ENCODE data around the gene ENTREP3.
"Not testable (repeated sequence)": the region's sequence is repeated elsewhere in the genome, so short reads cannot be mapped to it uniquely, and the experiment has no call there.

Gene ENTREP3

DNA sequence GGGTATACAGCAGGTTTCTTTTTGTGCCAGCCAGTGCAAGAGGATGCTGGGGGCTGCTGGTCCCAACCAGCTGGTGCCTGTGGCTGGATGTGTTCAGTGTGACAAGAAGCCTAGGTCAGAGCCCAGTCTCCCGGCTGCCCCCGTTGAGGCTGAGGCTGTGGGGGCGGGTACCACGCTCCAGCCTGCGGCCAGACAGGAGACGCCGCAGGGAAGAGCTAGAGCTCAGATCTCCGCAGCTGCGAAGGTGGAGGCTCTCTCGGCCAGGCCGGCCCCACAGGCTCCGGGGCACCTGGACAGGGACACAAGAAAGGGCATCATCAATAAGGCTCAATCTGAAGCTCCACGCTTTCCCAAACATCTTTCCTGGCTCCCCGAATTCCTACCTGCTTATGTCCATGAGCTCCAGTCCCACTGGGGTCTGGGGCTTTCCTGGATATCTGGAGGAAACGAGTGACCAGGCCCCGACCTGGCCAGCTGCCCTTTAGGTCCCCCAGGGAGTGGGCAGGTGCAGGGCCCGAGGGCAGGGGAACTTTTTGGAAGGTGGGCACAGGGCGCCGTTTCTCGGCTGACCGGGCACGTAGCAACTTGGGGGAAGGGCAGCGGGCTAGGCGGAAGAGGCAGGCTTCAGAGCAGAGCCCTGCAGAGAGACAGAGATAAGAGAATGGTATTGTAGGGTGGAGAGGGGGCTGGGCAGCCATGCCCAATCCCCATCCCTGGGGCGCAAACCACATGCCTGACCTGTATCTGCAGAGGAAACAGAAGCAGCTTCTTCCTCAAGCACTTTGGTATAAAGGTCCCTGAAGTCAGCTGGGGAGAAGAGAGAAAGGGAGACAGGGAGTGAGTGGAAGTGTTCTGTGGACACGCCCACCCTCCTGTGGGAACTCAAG lies 7.4 kb downstream of the ENTREP3 start:
- no peaks in the 10 kb centered on the region for H3K27me3 Mint-ChIP-seq

DNA sequence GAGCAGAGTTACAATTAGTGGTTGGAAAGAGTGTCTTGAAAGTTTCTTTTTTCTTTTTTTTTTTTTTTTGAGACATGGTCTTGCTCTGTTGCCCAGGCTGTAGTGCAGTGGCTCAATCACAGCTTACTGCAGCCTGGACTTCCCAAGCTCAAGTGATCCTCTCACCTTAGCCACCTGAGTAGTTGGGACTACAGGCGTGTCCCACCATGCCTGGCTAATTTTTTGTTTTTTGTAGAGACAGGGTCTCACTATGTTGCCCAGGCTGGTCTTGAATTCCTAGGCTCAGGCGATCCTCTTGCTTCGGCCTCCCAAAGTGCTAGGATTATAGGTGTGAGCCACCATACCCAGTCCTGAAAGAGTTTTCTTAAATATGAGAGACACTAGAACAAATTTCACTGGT lies 8.5 kb downstream of the ENTREP3 start:
- not testable (repeated sequence) for H3K27me3 Mint-ChIP-seq, H3K4me3 Mint-ChIP-seq

More for the DNA sequence above, 7.4 kb downstream of the ENTREP3 start:
- H3K9me3 Mint-ChIP-seq (ENCODE audit: low read depth), result no peaks in the 10 kb centered on the region
- H3K4me1 Mint-ChIP-seq (ENCODE audit: low read depth), result peaks cover 27% of the 10 kb centered on the region
- peak overlapping the region; percentile 34 for H3K27ac Mint-ChIP-seq
- H3K4me3 Mint-ChIP-seq, result no peak overlapping the region
- no peaks in the 10 kb centered on the region for H3K36me3 Mint-ChIP-seq

DNA sequence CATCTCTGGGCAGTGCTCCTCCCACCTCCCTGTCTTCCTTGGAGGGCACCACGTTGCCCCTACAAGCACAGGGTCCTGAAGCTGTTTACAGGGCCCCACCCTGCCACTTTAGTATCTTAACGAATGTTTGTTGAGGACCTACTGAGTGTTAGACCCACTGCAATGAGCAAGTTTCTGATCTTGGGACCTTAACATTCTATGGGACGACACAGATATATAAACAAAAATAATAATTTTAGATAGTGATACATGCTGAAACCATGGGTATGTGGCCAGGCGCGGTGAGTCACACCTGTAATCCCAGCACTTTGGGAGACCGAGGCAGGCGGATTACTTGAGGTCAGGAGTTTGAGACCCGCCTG lies 10.1 kb downstream of the ENTREP3 start:
- Mint-ChIP-seq H3K36me3 (no peaks in the 10 kb centered on the region), H3K27me3 (no peaks in the 10 kb centered on the region), H3K4me3 (peak overlapping the region; percentile 80), H3K4me1 (ENCODE audit: low read depth) (peaks cover 44% of the 10 kb centered on the region), H3K27ac (peak overlapping the region; percentile 96), H3K9me3 (ENCODE audit: low read depth) (no peaks in the 10 kb centered on the region)

More for the DNA sequence above, 8.5 kb downstream of the ENTREP3 start:
- H3K27ac Mint-ChIP-seq; H3K9me3 Mint-ChIP-seq (ENCODE audit: low read depth); H3K36me3 Mint-ChIP-seq: not testable (repeated sequence)
- peaks cover 34% of the 10 kb centered on the region for H3K4me1 Mint-ChIP-seq (ENCODE audit: low read depth)

DNA sequence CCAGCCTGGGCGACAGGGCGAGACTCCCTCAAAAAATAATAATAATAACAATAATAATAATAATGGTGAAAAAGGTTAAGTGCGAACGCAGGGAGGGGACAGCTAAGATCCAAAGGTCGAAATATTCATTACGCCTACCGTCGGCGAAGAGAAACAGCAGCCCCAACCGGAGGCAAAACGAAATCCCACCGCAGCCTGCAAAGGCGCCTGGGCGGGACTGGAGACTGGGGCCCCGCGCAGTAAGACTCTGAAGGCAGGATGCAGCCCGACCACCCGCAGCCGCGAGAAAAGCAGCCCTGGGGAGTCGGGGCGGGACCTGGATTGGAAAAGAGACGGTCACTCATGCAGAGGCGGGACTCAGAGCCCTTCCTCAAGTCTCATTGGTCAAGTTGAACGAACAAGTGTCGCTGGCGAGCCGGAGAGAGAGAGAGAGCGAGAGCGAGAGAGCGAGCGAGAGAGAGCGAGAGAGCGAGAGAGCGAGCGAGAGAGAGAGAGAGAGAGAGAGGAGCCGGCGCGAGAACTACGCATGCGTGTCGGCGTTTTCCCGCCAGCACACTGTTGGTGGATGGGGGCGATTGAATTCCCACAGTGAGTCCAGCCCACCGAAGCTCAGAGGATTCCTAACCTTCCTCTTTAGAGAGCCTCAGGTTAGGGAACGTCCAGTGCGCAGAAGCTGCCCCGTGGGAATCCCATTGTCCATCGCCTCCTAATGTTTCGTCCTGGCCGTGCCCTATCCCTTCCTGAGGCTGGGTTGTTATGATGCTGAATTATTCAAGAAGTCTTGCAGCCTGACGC lies 10.7 kb downstream of the ENTREP3 start:
- Mint-ChIP-seq H3K4me3 (peak overlapping the region; percentile 80), H3K36me3 (no peaks in the 10 kb centered on the region), H3K9me3 (ENCODE audit: low read depth) (no peaks in the 10 kb centered on the region), H3K27ac (peak overlapping the region; percentile 96), H3K4me1 (ENCODE audit: low read depth) (peaks cover 44% of the 10 kb centered on the region), H3K27me3 (no peaks in the 10 kb centered on the region)

DNA sequence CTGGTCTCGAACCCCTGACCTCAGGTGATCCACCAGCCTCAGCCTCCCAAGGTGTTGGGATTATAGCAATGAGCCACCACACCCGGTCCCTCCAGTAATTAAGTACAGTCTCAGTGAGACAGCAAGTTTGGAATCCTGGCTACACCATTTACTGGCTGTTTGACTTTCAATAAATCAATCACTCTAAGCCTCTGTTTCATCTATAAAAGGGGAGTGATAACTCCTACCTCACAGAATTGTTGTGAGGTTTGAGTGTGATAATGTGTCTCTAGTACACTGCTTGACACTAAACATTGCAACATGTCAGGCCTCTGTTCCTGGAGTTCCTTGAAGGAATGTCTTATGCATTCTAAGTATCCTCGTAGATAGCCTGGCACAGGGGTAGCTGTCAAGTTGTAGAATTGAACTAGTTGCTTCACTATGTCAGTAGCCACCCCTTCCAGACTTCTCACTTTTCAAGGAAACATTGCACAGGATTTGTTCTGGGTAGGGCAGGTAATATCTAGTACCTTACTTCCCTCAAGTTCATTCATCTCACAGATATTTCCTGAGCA lies 12.4 kb downstream of the ENTREP3 start:
- no peaks in the 10 kb centered on the region for H3K36me3 Mint-ChIP-seq
- H3K4me3 Mint-ChIP-seq, result peak overlapping the region; percentile 80
- H3K4me1 Mint-ChIP-seq (ENCODE audit: low read depth), result peaks cover 45% of the 10 kb centered on the region
- no peaks in the 10 kb centered on the region for H3K27me3 Mint-ChIP-seq
- no peaks in the 10 kb centered on the region for H3K9me3 Mint-ChIP-seq (ENCODE audit: low read depth)
- peak overlapping the region; percentile 89 for H3K27ac Mint-ChIP-seq

DNA sequence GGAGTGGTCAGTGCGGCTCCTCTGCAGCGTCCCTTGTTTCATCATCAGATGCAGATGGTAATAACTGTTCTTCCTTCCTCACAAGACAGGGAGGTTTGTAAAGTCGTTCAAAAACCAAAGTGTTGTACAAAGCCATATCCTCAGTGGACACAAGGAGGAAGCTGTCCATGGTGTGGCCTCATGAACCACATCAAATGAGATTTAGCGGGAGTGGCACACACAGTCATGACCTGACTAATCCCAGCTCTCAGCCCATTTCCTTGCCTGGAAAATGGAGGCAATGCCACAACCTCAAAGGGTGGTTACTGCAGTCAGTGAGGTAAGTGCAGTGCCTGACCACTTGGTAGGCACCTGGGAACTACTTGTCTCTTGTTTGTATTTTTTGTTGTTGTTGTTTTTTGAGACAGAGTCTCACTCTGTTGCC lies 13.4 kb downstream of the ENTREP3 start:
- H3K36me3 Mint-ChIP-seq, result no peaks in the 10 kb centered on the region
- H3K27ac Mint-ChIP-seq, result peak overlapping the region; percentile 64
- no peaks in the 10 kb centered on the region for H3K9me3 Mint-ChIP-seq (ENCODE audit: low read depth)
- H3K27me3 Mint-ChIP-seq, result no peaks in the 10 kb centered on the region
- peak overlapping the region; percentile 87 for H3K4me3 Mint-ChIP-seq
- H3K4me1 Mint-ChIP-seq (ENCODE audit: low read depth), result peaks cover 45% of the 10 kb centered on the region

DNA sequence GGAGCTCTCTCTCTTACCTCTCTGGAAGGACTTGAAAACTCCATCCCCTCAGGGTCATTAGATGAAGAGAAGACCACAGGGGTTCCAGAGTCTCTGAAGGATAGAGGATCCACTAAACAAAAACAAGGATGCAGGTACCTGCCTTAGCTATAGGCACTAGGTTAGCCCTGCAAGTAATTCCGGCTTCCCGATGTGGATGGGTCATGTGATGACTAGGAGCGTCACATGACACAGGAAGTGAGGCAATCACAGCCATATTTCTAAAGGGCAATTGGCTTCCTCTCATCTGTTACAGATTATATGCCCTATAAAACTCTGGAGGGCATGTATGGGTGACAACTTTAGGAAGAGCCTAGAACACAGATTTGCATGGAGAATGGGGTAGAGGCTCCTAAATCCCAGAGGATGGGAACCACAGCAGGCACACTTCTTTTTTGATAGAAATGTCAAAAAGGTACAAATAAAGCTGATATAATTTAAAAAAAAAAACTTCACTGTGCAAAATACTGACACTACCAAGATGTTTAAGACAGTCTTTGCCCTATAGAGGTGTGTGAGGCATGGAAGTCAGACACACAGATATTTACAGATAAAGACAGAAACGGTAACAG lies 14.1 kb downstream of the ENTREP3 start:
- H3K36me3 Mint-ChIP-seq, result no peaks in the 10 kb centered on the region
- peaks cover 45% of the 10 kb centered on the region for H3K4me1 Mint-ChIP-seq (ENCODE audit: low read depth)
- H3K27me3 Mint-ChIP-seq, result no peaks in the 10 kb centered on the region
- peak overlapping the region; percentile 85 for H3K27ac Mint-ChIP-seq
- H3K9me3 Mint-ChIP-seq (ENCODE audit: low read depth), result no peaks in the 10 kb centered on the region
- peak overlapping the region; percentile 87 for H3K4me3 Mint-ChIP-seq

DNA sequence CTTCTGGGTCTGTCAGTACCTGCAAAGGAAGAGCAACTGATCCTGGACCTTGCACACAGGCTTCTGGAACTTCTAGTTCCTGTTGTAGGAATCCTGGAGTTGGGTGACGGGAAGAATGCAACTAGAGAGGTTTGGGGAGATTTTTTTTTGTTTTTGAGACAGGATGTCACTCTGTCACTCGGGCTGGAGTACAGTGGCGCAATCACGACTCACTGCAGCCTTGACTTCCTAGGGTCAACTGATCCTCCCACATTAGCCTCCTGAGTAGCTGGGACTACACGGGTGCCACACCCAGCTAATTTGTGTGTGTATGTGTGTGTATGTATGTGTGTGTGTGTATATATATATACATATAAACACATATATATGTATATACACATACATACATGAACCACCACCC lies 18.8 kb downstream of the ENTREP3 start:
- H3K27ac Mint-ChIP-seq, result no peak overlapping the region
- H3K4me3 Mint-ChIP-seq, result no peak overlapping the region
- no peaks in the 10 kb centered on the region for H3K27me3 Mint-ChIP-seq
- H3K4me1 Mint-ChIP-seq (ENCODE audit: low read depth), result peaks cover 21% of the 10 kb centered on the region
- no peaks in the 10 kb centered on the region for H3K9me3 Mint-ChIP-seq (ENCODE audit: low read depth)
- no peaks in the 10 kb centered on the region for H3K36me3 Mint-ChIP-seq

DNA sequence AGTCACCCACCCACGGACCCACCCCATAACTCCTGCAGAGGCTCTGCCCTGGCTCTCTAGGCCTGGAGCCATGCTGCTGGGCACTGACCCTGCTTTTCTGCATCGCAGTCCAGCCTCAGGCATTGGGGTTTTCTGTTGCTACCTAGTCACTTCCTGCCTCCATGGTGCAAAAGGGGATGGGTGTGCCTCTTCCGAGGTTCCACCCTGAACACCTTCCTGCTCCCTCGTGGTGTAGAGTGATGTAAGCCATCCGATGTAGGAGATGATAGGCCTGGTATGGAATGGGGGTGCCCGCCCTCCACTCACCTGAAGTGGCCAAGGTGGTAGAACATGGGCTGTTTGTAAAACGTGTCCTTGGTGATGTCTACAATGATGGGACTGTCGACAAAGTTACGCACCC lies 19.9 kb downstream of the ENTREP3 start:
- not testable (repeated sequence) for H3K4me3 Mint-ChIP-seq; H3K27ac Mint-ChIP-seq; H3K9me3 Mint-ChIP-seq (ENCODE audit: low read depth); H3K27me3 Mint-ChIP-seq; H3K36me3 Mint-ChIP-seq
- peaks cover 11% of the 10 kb centered on the region for H3K4me1 Mint-ChIP-seq (ENCODE audit: low read depth)

DNA sequence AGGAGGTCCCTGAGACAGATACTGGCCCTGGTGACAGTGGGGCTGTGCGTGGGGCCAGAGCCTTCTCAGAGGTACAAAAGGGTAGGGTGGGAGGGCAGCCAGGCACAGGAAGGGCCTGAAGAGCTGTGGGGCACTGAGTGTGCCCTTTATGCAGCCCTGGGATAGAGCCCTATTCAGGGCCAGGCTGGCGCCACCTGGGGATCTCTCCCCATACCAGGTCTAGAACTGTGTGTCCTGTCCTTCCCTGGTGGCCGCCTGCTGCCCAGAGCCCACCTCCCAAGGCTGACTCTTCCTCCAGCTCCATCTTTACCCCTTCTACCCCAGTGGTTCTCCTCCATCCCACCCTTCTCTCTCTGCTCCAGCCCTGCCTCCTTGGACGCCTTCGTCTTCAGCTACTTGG lies 21.8 kb downstream of the ENTREP3 start:
- not testable (repeated sequence) for H3K27me3 Mint-ChIP-seq; H3K9me3 Mint-ChIP-seq (ENCODE audit: low read depth); H3K36me3 Mint-ChIP-seq; H3K4me3 Mint-ChIP-seq; H3K27ac Mint-ChIP-seq; H3K4me1 Mint-ChIP-seq (ENCODE audit: low read depth)

DNA sequence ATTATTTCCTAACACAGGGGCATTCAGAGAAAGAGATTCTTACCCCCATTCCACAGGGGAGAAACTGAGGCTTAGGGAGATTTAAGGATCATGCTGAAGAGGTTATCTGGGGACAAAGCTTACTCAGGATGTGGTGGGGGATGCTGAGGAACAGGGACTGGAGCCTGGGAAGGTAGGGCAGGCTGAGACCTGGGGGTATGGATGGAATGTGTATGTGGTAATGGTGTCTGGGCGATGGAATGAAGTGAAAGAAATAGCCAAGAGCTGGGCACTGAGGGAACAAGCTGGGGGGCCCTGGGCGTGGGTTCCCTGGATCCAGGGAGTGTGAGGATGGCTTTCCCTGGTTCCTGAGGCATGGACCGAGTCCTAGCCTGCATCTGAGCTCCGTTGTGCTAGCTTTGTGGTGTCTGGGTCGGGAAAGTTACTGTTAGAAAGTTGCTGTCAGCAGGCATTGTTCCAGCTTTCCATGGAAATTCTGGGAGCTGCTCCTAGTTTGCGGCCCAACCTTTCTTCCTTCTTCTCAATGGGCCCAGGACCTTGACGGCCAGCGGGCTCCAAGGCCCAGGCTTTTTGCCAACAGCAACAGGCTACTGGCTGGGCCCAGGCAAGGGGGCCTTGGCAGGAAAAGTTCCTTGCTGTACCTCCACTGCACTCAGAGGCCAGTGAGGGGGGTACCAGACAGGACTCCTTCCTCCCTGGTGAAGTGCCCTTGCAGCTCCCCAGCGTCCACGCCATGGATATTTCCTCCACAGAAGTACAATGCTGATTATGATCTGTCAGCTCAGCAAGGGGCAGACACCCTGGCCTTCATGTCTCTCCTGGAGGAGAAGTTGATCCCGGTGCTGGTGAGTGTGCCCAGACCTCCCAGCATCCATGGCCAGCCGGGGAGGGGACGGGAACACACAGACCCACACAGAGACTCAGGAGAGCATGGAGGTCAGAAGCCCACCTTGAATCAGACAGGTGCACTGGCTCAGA lies 23.0 kb downstream of the ENTREP3 start:
- not testable (repeated sequence) for H3K27me3 Mint-ChIP-seq; H3K9me3 Mint-ChIP-seq (ENCODE audit: low read depth); H3K36me3 Mint-ChIP-seq

DNA sequence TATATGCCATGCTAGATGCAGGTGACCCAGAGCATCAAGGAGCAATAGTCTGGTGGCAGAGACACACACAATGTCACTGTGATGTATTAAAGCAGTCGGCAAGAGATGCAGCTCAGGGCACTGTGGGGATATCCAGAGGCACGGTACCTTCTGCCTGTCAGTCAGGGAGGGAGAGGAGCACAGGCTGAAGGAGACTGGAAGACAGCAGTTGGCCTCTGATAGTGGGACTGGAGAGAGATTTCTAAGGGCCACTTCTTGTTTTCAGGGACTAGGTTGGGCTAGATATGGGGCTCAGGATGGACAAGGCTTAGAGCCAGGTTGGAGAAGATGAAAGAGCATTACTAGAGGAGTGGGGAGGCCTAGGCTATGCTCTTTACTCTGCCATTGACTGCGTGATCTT lies 24.0 kb downstream of the ENTREP3 start:
- Mint-ChIP-seq H3K27ac (peak overlapping the region; percentile 4), H3K4me1 (ENCODE audit: low read depth) (peaks cover 16% of the 10 kb centered on the region)
- H3K27me3 Mint-ChIP-seq; H3K4me3 Mint-ChIP-seq; H3K36me3 Mint-ChIP-seq; H3K9me3 Mint-ChIP-seq (ENCODE audit: low read depth): not testable (repeated sequence)

More for the DNA sequence above, 23.0 kb downstream of the ENTREP3 start:
- peaks cover 11% of the 10 kb centered on the region for H3K4me1 Mint-ChIP-seq (ENCODE audit: low read depth)
- not testable (repeated sequence) for H3K4me3 Mint-ChIP-seq, H3K27ac Mint-ChIP-seq

DNA sequence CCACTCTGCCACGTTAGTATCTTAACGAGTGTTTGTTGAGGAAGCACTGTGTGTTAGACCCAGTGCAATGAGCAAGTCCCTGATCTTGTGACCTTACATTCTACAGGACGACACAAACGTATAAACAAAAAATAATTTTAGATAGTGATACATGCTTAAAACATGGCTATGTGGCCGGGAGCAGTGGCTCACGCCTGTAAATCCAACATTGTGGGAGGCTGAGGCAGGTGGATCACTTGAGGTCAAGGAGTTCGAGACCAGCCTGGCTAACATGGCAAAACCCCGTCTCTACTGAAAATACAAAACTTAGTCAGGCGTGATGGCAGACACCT lies 27.2 kb downstream of the ENTREP3 start:
- H3K4me1 Mint-ChIP-seq (ENCODE audit: low read depth), result peaks cover 21% of the 10 kb centered on the region
- H3K9me3 Mint-ChIP-seq (ENCODE audit: low read depth), result no peaks in the 10 kb centered on the region
- peak overlapping the region; percentile 98 for H3K27ac Mint-ChIP-seq
- H3K36me3 Mint-ChIP-seq, result no peaks in the 10 kb centered on the region
- no peaks in the 10 kb centered on the region for H3K27me3 Mint-ChIP-seq
- peak overlapping the region; percentile 91 for H3K4me3 Mint-ChIP-seq

Data from activated naive CD8-positive, alpha-beta T cell (primary cell).